Measurements from ENCODE around the gene D2HGDH. TPM values are rescaled to one million over a fixed set of nuclear protein-coding genes. Genes with fewer than 3 reads are reported as not detected.
"Not testable (repeated sequence)": the region's sequence is repeated elsewhere in the genome, so short reads cannot be mapped to it uniquely, and the experiment has no call there.

D2HGDH gene
- total RNA-seq, 1 donor from 2014 or later: 40.4 TPM

DNA sequence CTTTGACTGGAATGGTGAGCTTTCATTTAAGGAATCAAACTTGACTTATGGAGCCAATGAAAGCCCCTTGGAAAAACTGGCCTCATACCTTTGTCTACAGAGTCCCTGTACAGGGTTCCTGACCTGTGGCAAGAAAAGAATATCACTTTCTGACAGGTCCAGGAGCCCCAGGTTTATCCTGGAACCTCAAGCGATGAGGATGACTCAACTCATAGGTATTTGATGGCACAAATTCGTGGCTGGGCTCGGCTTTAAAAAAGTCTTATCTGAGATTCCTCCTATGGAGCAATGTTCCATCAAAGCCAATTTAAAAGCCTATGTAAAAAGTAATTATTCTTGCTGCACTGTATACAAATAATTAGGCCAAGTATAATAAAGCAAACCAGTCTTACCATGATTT is 57.0 kb downstream of the D2HGDH start:
- H3K4me1 Mint-ChIP-seq: peaks cover 12% of the 10 kb centered on the region
- H3K27ac Mint-ChIP-seq: not testable (repeated sequence)
- peaks cover 33% of the 10 kb centered on the region for H3K9me3 Mint-ChIP-seq

DNA sequence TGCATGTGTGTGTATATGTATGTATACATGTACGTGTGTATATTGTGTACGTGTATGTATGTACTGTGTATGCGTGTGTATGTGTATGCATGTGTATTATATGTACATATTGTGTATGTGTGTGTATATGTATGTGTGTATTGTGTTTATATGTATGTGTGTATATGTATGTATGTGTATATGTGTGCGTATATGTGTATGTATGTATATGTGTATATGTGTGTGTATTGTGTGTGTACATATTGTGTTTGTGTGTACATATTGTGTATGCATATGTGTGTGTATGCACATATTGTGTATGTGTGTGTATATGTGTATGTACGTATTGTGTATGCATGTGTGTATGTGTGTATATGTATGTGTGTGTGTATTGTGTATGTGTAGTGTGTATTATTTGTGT is 59.0 kb downstream of the D2HGDH start:
- intact Hi-C loops (cut with micrococcal nuclease): no loop called here
- H3K9me3 Mint-ChIP-seq: peaks cover 27% of the 10 kb centered on the region
- no peaks in the 10 kb centered on the region for H3K36me3 Mint-ChIP-seq (ENCODE audit: low read depth)
- DNase-seq: no peak
- H3K27me3 Mint-ChIP-seq: peaks cover 6% of the 10 kb centered on the region
- no peak overlapping the region for H3K27ac Mint-ChIP-seq
- H3K4me1 Mint-ChIP-seq: peaks cover 7% of the 10 kb centered on the region
- H3K4me3 Mint-ChIP-seq: no peak overlapping the region

More for the DNA sequence above, 57.0 kb downstream of the D2HGDH start:
- H3K4me3 Mint-ChIP-seq; intact Hi-C loops (cut with micrococcal nuclease); DNase-seq; H3K27me3 Mint-ChIP-seq; H3K36me3 Mint-ChIP-seq (ENCODE audit: low read depth): not testable (repeated sequence)

DNA sequence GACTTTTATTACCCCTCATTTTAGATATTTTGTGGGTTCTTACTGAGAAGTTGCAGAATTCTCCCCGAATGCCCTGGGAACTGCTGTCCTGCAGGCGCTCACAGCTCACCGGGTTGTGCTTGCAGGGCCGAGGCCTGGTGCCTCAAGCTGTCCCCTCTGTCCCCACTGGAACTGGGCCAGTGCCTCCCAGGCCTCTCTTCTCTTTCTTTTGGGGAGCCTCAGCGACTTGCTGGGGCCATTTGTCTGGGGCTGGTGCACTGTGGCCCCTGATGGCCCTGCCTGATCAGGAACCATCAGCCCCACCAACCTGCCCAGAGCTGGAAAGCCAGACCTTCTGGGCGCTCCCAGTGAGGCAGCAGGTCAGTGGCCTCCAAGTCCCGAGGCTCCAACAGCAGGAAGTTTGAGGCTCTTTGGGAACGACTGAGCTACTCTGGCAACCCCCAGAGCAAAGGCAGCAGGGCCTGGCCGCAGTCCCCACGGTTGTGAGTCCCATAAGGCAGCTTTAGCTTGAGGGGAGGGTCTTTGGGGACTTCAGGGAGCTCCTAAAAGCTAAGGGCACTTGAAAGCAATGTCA is 59.9 kb downstream of the D2HGDH start:
- Mint-ChIP-seq H3K4me3 (no peak overlapping the region), H3K9me3 (peaks cover 21% of the 10 kb centered on the region), H3K27ac (no peak overlapping the region), H3K36me3 (ENCODE audit: low read depth) (no peaks in the 10 kb centered on the region), H3K27me3 (peaks cover 6% of the 10 kb centered on the region), H3K4me1 (no peaks in the 10 kb centered on the region)
- DNase-seq: peak; percentile 49
- intact Hi-C loops (cut with micrococcal nuclease): no loop called here

DNA sequence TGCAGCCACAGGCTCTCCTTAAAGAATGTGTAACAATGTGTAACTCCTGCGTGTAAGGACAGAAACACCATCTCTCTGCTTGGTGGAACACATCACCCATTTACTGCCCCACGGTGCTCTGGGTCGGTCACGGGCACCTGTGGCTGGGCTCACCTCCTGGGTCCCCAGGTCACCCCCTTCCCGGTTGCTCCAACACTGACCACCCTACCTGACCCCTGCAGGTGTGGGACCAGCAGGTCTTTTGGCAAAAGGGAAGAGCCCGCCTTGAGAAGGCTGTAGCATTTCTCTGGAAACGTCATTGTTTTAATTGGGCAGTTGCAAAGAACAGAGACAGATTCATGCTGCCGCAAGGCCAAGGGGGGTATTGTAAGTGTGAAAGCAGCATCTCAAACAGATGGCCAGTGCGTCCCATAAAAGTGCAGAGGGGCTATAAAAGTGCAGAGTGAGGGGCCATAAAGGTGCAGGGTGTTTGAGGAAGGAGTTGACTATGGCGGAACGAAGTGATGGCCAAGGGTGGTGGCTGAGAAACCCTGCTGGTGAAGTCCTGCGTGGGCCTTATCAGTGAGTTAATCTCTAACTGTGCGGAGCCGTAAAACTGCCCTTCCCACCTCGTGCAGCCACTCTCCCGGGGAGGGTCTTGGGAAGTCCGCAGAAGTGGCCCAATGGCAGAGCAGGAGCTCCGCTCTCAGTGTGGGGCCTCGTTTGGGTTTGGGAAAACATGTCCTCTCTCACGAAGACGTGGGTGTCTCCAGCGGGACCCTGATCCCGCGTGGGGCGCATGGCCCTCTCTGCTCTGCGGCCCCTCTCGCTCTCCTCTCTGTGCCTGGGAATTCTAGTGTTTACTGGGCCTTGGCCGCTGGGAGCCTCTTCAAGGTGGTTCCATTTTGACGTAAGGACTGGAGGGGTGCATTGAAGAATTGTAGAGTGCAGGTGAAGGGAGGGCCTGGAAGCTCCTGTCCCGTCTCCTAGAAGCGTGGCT is 60.9 kb downstream of the D2HGDH start:
- H3K27me3 Mint-ChIP-seq: peaks cover 6% of the 10 kb centered on the region
- peak; percentile 51 for DNase-seq
- H3K4me1 Mint-ChIP-seq: no peaks in the 10 kb centered on the region
- intact Hi-C loops (cut with micrococcal nuclease): no loop called here
- no peak overlapping the region for H3K4me3 Mint-ChIP-seq
- H3K36me3 Mint-ChIP-seq (ENCODE audit: low read depth): no peaks in the 10 kb centered on the region
- H3K27ac Mint-ChIP-seq: no peak overlapping the region
- H3K9me3 Mint-ChIP-seq: peaks cover 17% of the 10 kb centered on the region

DNA sequence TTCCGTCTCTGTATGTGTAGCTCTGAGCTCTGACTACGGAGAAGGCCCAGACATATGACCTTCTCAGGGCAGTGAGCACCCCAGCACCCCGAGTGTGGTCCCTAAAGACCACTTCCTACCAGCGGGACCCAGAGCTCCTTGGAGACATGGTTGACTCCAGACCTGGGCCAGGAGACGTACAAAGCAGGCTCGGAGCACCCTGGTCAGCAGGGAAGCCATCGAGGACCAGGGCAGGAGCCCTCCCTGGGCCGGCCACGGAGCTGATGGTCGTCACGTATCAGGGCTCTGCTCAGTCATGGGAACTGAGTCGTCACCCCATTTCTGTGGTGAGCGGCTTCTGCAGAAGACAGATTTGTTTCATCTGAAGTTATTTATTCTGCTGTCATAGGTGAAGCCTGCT is 61.8 kb downstream of the D2HGDH start:
- Mint-ChIP-seq H3K27ac (no peak overlapping the region), H3K9me3 (peaks cover 9% of the 10 kb centered on the region), H3K4me3 (no peak overlapping the region), H3K36me3 (ENCODE audit: low read depth) (no peaks in the 10 kb centered on the region), H3K27me3 (no peaks in the 10 kb centered on the region), H3K4me1 (no peaks in the 10 kb centered on the region)
- DNase-seq: peak; percentile 48
- intact Hi-C loops (cut with micrococcal nuclease): no loop called here

DNA sequence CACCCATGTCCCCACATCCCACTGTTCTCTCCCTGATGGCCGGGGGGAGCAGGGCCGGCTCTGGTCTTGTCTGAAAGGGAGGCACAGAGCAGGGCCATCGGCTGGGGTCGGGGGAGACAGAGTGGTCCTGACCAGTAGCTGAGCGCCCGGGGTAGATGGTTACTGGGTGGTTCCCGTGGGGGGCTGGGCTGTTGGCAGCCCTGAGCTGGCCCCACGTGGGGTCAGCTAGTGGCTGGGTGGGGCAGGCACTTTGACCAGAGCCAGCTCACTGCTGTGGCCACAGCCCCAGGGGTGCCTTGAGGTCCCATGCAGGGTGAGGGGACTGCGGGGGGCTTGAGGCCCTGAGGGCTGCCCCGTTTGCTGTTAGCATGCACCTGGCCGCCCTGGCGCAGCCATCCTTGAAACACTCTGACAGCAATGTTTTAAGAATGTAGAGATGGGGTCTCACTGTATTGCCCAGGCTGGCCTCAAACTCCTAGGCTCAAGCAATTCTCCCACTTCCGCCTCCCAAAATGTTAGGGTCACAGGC is 62.2 kb downstream of the D2HGDH start:
- intact Hi-C loops (cut with micrococcal nuclease): no loop called here

DNA sequence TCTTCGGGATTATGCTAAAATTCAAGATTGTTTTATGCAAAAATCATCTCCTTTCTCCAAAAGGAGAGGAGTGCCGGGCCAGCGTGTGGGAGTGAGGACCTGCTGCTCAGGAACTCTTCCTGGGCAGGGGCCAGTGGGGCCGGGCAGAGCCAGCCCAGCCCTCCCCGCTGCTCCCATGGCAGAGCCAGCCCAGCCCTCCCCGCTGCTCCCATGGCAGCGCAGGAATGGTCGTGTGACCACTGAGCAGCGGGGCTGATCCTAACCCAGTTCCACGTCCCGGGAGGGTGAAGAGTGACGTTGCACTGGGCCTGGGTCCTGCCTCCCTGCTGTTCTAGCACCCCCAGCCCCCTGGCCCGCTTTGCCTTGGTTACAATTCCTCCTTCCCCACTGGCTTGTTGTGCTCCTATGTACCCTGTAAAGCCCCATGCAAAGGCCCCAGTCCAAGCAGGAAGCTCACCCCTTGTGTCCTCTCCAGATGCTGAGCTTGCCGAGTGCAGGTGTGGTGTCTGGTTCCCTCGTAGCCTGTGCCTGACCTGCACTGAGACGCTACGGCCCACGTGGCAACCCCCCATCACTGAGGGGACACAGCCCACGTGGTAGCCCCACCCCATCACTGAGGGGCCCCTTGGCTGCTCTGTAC is 63.1 kb downstream of the D2HGDH start:
- Mint-ChIP-seq H3K9me3 (peaks cover 9% of the 10 kb centered on the region), H3K27ac (no peak overlapping the region), H3K4me3 (no peak overlapping the region), H3K27me3 (no peaks in the 10 kb centered on the region), H3K36me3 (ENCODE audit: low read depth) (no peaks in the 10 kb centered on the region), H3K4me1 (no peaks in the 10 kb centered on the region)
- peak; percentile 53 for DNase-seq
- intact Hi-C loops (cut with micrococcal nuclease): no loop called here

More for the DNA sequence above, 62.2 kb downstream of the D2HGDH start:
- Mint-ChIP-seq H3K4me1 (no peaks in the 10 kb centered on the region), H3K27ac (no peak overlapping the region), H3K9me3 (peaks cover 9% of the 10 kb centered on the region), H3K27me3 (no peaks in the 10 kb centered on the region), H3K4me3 (no peak overlapping the region), H3K36me3 (ENCODE audit: low read depth) (no peaks in the 10 kb centered on the region)
- DNase-seq: peak; percentile 48

DNA sequence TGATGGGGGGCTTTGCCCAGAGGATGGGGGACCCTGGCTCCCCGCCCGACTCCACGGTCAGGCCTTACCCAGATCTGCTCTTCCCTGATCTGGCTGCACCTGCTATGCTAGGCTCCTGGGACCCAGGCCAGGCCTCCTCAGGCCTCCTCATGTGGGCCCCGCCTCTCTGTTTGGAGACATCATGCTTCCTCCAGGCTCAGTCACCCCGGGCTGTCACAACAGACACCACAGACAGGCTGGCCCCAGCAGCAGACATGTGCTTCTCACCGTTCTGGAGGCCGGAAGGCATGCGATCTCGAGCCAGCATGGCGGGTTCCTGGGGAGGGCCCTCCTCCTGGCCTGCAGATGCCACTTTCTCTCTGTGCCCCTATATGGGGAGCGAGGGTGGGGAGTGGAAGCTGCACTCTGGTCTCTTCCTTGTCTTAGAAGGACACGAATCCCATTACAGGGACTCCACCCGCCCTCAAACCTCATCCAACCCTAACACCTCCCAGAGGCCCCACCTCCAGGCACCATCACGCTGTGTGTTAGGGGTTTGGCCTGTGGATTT is 63.7 kb downstream of the D2HGDH start:
- no peak overlapping the region for H3K4me3 Mint-ChIP-seq
- H3K27me3 Mint-ChIP-seq: no peaks in the 10 kb centered on the region
- peak; percentile 55 for DNase-seq
- H3K4me1 Mint-ChIP-seq: no peaks in the 10 kb centered on the region
- H3K27ac Mint-ChIP-seq: no peak overlapping the region
- peaks cover 6% of the 10 kb centered on the region for H3K9me3 Mint-ChIP-seq
- H3K36me3 Mint-ChIP-seq (ENCODE audit: low read depth): no peaks in the 10 kb centered on the region
- intact Hi-C loops (cut with micrococcal nuclease): no loop called here

DNA sequence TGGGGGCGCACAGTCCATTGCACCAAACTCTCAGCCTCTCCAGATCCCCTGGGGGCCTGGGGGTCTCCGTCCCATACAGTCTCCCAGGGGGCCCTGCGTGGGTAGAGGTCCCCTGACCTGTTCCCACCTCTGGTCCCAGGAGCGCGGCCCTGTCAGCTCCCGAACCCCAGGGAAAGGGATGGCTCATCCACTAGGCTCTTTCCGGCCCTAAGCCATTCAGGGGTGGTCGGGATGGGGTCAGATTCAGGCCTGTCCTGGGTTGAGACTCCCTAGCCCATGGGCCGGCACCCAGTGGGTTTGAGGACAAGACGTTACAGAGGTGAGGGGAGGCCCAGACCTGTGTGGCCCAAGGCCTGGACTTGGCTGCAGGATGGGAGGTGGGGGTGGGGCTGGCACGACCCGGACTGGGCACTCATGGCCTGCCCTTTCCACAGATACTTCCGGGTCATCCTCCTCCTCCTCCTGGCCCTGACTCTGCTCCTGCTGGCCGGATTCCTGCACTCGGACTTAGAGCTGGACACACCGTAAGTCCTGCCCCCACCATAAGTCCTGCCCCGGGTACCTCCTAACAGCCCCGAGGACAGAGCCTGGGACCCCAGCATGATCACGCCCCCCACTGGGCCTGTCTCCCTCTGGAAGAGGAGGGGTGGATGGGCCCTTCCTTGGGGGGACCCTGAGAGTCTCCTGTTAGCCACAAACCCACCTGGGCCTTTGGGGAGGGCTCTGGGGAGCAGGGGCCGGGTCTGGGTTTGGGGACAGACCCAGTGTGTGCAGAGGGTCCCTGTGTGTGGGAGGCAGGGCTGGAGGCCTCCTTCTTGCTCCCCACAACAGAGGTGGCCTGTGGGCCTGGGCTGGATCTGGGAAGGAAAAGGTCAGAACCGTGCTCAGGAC is 64.4 kb downstream of the D2HGDH start:
- DNase-seq: peak; percentile 48
- H3K4me1 Mint-ChIP-seq: peaks cover 2% of the 10 kb centered on the region
- peaks cover 2% of the 10 kb centered on the region for H3K27me3 Mint-ChIP-seq
- H3K9me3 Mint-ChIP-seq: no peaks in the 10 kb centered on the region
- H3K27ac Mint-ChIP-seq: no peak overlapping the region
- no peak overlapping the region for H3K4me3 Mint-ChIP-seq
- no peaks in the 10 kb centered on the region for H3K36me3 Mint-ChIP-seq (ENCODE audit: low read depth)
- intact Hi-C loops (cut with micrococcal nuclease): no loop called here

DNA sequence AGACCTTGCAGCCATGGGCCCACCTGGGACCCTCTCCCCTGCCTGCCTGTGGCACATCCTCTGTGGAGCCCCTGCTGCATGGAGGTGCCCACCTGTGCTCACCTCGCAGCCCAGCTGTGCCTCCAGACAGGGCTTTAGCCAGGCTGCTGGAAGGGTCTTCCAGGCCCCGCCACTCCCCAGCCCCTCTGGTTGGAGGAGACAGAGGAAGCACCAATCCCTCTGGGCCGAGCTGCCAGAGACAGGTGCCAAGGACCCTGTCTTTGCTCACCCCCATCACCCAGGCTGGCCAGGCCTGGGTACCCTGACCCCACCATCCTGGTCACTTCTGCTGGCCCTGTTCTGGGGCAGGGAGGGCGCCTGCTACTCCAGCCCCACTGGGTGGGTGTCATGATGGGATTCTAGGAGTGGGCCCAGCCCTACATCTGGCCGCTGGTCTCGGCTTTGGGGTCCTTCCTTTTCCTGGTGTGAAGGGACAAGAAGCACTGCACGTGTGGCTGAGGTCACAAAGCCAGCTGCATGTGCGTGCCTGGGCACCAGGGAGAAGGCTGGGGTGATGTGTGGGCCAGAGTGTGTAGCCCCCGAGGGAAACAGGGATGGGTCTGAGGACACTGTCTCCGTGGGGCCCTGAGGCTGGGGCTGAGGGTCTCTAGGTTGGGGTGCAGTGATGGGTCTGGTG is 65.2 kb downstream of the D2HGDH start:
- H3K27me3 Mint-ChIP-seq: peaks cover 2% of the 10 kb centered on the region
- H3K4me3 Mint-ChIP-seq: no peak overlapping the region
- DNase-seq: peak; percentile 54
- intact Hi-C loops (cut with micrococcal nuclease): loop anchor here (5.0 kb wide), 1 partner anchor 63 kb away; no protein-coding TSS in a partner anchor
- H3K36me3 Mint-ChIP-seq (ENCODE audit: low read depth): no peaks in the 10 kb centered on the region
- H3K27ac Mint-ChIP-seq: no peak overlapping the region
- peaks cover 4% of the 10 kb centered on the region for H3K4me1 Mint-ChIP-seq
- no peaks in the 10 kb centered on the region for H3K9me3 Mint-ChIP-seq

DNA sequence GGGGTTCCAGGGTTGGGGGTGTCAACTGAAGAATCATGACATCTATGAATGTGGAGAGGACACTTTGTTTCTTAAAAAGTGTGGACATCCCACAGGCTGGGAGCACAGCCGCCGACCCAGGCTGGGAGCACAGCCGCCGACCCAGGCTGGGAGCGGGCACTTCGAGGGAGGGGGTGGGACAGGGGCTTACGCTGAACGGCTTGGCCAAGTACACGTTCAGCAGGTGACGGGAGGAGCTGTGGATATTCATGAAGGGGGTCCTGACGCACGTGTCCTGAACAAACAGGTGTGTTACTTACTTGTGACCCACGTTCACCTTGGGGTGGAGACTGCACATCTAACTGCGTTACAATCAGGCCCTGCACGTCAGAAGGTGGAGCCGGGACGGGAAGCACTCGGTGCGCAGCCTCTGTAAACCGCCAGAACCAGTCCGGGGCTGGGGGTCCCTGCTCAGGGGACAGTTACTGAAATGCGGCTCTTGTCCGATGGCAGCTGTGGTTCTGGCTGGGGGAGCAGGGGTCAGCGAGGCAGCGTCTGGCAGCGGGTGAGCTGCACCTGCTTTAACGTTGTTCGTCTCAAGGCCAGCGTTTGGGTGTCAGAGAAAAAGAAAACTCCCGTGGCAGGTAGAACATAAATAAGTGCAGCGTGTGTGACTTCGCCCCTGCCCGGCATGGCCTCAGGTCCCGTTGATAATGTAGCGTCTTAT is 65.9 kb downstream of the D2HGDH start:
- intact Hi-C loops (cut with micrococcal nuclease): loop anchor here (5.0 kb wide), 1 partner anchor 62 kb away; no protein-coding TSS in a partner anchor
- H3K9me3 Mint-ChIP-seq; H3K4me3 Mint-ChIP-seq; H3K27ac Mint-ChIP-seq; H3K4me1 Mint-ChIP-seq; H3K27me3 Mint-ChIP-seq; H3K36me3 Mint-ChIP-seq (ENCODE audit: low read depth): not testable (repeated sequence)
- DNase-seq: peak; percentile 50

Measured in activated CD4-positive, alpha-beta T cell treated with anti-CD3 and anti-CD28 coated beads, Interleukin-2, amount 10 ng/mL, durations not matched to agents 24 days and 14 days (primary cell).